ENCODE data around the gene PBXIP1.

- TF ChIP-seq CTCF (conservative IDR thresholded peaks at IDR 0.05; ENCODE audit: low read length) (no peak), EZH2phosphoT487 (IDR thresholded peaks at IDR 0.05; ENCODE audit: borderline replicate concordance, low read depth, low read length) (no peak)
Observed at GRCh38 chr1:154940213-154940560, 15.7 kb downstream of the PBXIP1 start.

All from OCI-LY7 (cell line).